Measurements from ENCODE around the gene ART3.

ART3 gene

GRCh38 chr4:76053730-76054129 is 20.8 kb upstream of the ART3 start:
- DNase-seq (ENCODE audit: insufficient read length, low spot score) (no peak), FAIRE-seq (no peak)
- TF ChIP-seq CTCF (IDR thresholded peaks at IDR 0.05; ENCODE audit: insufficient read depth, missing control alignments), result no peak

- no peak for TF ChIP-seq CTCF (IDR thresholded peaks at IDR 0.05; ENCODE audit: insufficient read depth, missing control alignments)
- DNase-seq (ENCODE audit: insufficient read length, low spot score) (no peak), FAIRE-seq (no peak)
Measured at GRCh38 chr4:76055016-76055415, 19.5 kb upstream of the ART3 start.

- DNase-seq (ENCODE audit: insufficient read length, low spot score) (no peak), FAIRE-seq (no peak)
Measured at GRCh38 chr4:76055421-76055820, 19.1 kb upstream of the ART3 start.

GRCh38 chr4:76058302-76058701 is 16.2 kb upstream of the ART3 start:
- FAIRE-seq (no peak), DNase-seq (ENCODE audit: insufficient read length, low spot score) (no peak)
- TF ChIP-seq CTCF (IDR thresholded peaks at IDR 0.05; ENCODE audit: insufficient read depth, missing control alignments), result no peak

More at GRCh38 chr4:76055421-76055820, 19.1 kb upstream of the ART3 start:
- no peak for TF ChIP-seq CTCF (IDR thresholded peaks at IDR 0.05; ENCODE audit: insufficient read depth, missing control alignments)

- no peak for TF ChIP-seq CTCF (IDR thresholded peaks at IDR 0.05; ENCODE audit: insufficient read depth, missing control alignments)
- no peak for DNase-seq (ENCODE audit: insufficient read length, low spot score)
- no peak for FAIRE-seq
Measured at GRCh38 chr4:76058888-76059426, 15.6 kb upstream of the ART3 start.

- DNase-seq (ENCODE audit: insufficient read length, low spot score) (no peak), FAIRE-seq (peak; percentile 11)
- no peak for TF ChIP-seq CTCF (IDR thresholded peaks at IDR 0.05; ENCODE audit: insufficient read depth, missing control alignments)
Measured at GRCh38 chr4:76059750-76060149, 14.8 kb upstream of the ART3 start.

- TF ChIP-seq CTCF (IDR thresholded peaks at IDR 0.05; ENCODE audit: insufficient read depth, missing control alignments), result no peak
- no peak for FAIRE-seq
- no peak for DNase-seq (ENCODE audit: insufficient read length, low spot score)
Measured at GRCh38 chr4:76060506-76060905, 14.0 kb upstream of the ART3 start.
